ENCODE measurements around the gene OLIG3. TPM values are rescaled to one million over a fixed set of nuclear protein-coding genes. Genes with fewer than 3 reads are reported as not detected.
A peak's percentile ranks its signal among the peaks of the same experiment; 100 is the strongest.

Gene OLIG3
- total RNA-seq, 1 donor from 2014 or later, result not detected

- ChIA-PET CTCF (interaction anchor here (0.7 to 1.6 kb wide), 2 partner anchors 402 to 419 kb away, joined by 3 to 4 read pairs; no protein-coding TSS in a partner anchor), POLR2A (no interaction called here)
- H3K36me3 Mint-ChIP-seq (ENCODE audit: low read depth), result no peaks in the 10 kb centered on the region
- H3K27me3 Mint-ChIP-seq, result peaks cover 69% of the 10 kb centered on the region
- no peaks in the 10 kb centered on the region for H3K9me3 Mint-ChIP-seq
- DNase-seq, result no peak
- intact Hi-C loops (cut with micrococcal nuclease), result loop anchor here (5.0 kb wide), 2 partner anchors 146 to 611 kb away; partner anchors contain the start of gene PERP
- ATAC-seq (ENCODE audit: low read depth), result no peak
- peaks cover 50% of the 10 kb centered on the region for H3K4me1 Mint-ChIP-seq
- no peak overlapping the region for H3K27ac Mint-ChIP-seq
- no peak for TF ChIP-seq CTCF (IDR thresholded peaks at IDR 0.05)
- peak overlapping the region; percentile 19 for H3K4me3 Mint-ChIP-seq
Observed at GRCh38 chr6:137495703-137496336, 1.6 kb upstream of the OLIG3 start.

GRCh38 chr6:137494988-137495702 is 951 bp upstream of the OLIG3 start:
- POLR2A ChIA-PET, result no interaction called here
- Mint-ChIP-seq H3K4me1 (peaks cover 53% of the 10 kb centered on the region), H3K36me3 (ENCODE audit: low read depth) (no peaks in the 10 kb centered on the region), H3K27me3 (peaks cover 75% of the 10 kb centered on the region), H3K9me3 (no peaks in the 10 kb centered on the region), H3K4me3 (no peak overlapping the region), H3K27ac (peak overlapping the region; percentile 41)
- CTCF ChIA-PET, result interaction anchor here (1.6 kb wide), 1 partner anchor 419 kb away, joined by 4 read pairs; no protein-coding TSS in a partner anchor
- ATAC-seq (ENCODE audit: low read depth) (no peak), DNase-seq (no peak)
- no peak for TF ChIP-seq CTCF (IDR thresholded peaks at IDR 0.05)
- intact Hi-C loops (cut with micrococcal nuclease), result loop anchor here (5.0 kb wide), 3 partner anchors 147 to 612 kb away; partner anchors contain the start of genes PERP and SLC35D3

GRCh38 chr6:137493218-137494038 is 766 bp downstream of the OLIG3 start:
- Mint-ChIP-seq H3K4me1 (peaks cover 69% of the 10 kb centered on the region), H3K27me3 (peaks cover 79% of the 10 kb centered on the region), H3K4me3 (peak overlapping the region; percentile 41), H3K36me3 (ENCODE audit: low read depth) (no peaks in the 10 kb centered on the region), H3K27ac (no peak overlapping the region), H3K9me3 (no peaks in the 10 kb centered on the region)
- intact Hi-C loops (cut with micrococcal nuclease), result loop anchor here (5.0 kb wide), 1 partner anchor 571 kb away; the partner anchor contains the start of gene SLC35D3
- ChIA-PET POLR2A (no interaction called here), CTCF (no interaction called here)
- TF ChIP-seq CTCF (IDR thresholded peaks at IDR 0.05), result no peak
- ATAC-seq (ENCODE audit: low read depth) (no peak), DNase-seq (no peak)

- intact Hi-C loops (cut with micrococcal nuclease), result loop anchor here (5.0 kb wide), 1 partner anchor 570 kb away; the partner anchor contains the start of gene SLC35D3
- ChIA-PET CTCF (no interaction called here), POLR2A (interaction anchor here (0.6 kb wide), 1 partner anchor 759 kb away, joined by 6 read pairs; no protein-coding TSS in a partner anchor)
- Mint-ChIP-seq H3K4me3 (peak overlapping the region; percentile 44), H3K4me1 (peaks cover 68% of the 10 kb centered on the region), H3K27me3 (peaks cover 83% of the 10 kb centered on the region), H3K27ac (peak overlapping the region; percentile 5), H3K36me3 (ENCODE audit: low read depth) (no peaks in the 10 kb centered on the region), H3K9me3 (no peaks in the 10 kb centered on the region)
- DNase-seq (no peak), ATAC-seq (ENCODE audit: low read depth) (no peak)
- no peak for TF ChIP-seq CTCF (IDR thresholded peaks at IDR 0.05)
Observed at GRCh38 chr6:137492289-137493217, 1.6 kb downstream of the OLIG3 start.
